GM23248 (cell line): ENCODE data around the gene STRA8.

ENCODE experiments used
- EZH2 ChIP-seq: fragments of 200-600 bp; sonication (generic); IDR thresholded peaks from 2 replicates; pipeline ENCODE4 v1.6.1; 2018; ENCODE audit warnings: antibody characterized with exemption, mild to moderate bottlenecking; ENCODE audit not compliant: insufficient read depth, poor library complexity, severe bottlenecking
- EZH2phosphoT487 ChIP-seq: fragments of 200-600 bp; sonication (generic); IDR thresholded peaks from 2 replicates; pipeline ENCODE4 v1.6.1; 2018; ENCODE audit warnings: antibody characterized with exemption, moderate library complexity, mild to moderate bottlenecking, low read depth; ENCODE audit not compliant: insufficient read depth

DNA sequence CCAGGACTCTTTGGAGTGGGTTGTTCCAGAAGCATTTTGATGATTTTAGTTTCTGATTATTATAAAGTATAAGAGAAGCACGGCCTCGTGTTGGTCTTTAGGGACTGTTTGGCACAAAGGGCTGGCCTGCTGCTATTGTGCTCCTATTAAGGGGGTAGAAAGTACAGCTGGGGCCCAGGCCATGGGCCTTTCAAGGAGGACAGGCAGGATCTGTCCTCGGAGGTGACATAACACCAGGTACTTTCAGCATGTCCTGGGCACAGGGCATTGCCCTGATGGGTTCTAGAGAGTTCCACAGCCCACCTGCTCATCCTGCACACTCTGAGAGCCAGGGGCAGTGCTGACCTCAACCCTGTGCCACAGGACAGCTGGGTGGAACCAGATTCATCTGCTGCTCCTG is 24.9 kb downstream of the STRA8 start:
- no peak for TF ChIP-seq EZH2
- TF ChIP-seq EZH2phosphoT487: no peak
